ENCODE results near the gene RAD51B. TPM values are rescaled to one million over a fixed set of nuclear protein-coding genes. Genes with fewer than 3 reads are reported as not detected.
A peak's percentile ranks its signal among the peaks of the same experiment; 100 is the strongest.

Gene RAD51B
- total RNA-seq, 1 experiment from 2014 or later, result 29.9 TPM

DNA sequence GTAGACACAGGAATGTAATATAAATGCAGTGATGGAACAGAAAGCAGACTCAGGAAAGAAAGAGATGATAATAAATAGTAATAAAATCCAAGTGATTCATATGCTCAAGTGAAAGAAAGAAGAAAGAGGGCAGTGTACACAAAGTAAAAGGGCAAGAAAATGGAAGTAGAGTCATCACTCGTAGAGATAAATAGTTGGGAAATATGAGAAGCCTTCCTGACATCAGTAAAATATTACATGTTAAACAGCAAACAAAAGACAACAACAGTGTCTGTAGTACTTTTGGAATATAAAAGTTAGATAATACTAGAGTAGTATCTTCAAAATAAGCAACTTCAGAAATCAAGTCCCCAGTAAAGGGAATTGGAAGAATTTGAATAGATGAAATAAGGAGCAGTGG, 412.3 kb downstream of the RAD51B start:
- H3K4me2 ChIP-seq, result peak overlapping the region; percentile 25
- H3F3A ChIP-seq (ENCODE audit: insufficient read depth, low read depth), result peaks cover 31% of the 10 kb centered on the region
- H3K36me3 ChIP-seq (ENCODE audit: low read depth), result no peaks in the 10 kb centered on the region
- intact Hi-C loops (cut with micrococcal nuclease; ENCODE audit: unreplicated experiment), result loop anchor here (2.0 to 5.0 kb wide), 4 partner anchors 21 to 290 kb away; no protein-coding TSS in a partner anchor
- no peak overlapping the region for H2AFZ ChIP-seq
- H4K20me1 ChIP-seq (ENCODE audit: insufficient read depth), result no peaks in the 10 kb centered on the region
- peak overlapping the region; percentile 91 for H3K27ac ChIP-seq
- no peak overlapping the region for H3K4me3 ChIP-seq
- TF ChIP-seq, protein P1, sequence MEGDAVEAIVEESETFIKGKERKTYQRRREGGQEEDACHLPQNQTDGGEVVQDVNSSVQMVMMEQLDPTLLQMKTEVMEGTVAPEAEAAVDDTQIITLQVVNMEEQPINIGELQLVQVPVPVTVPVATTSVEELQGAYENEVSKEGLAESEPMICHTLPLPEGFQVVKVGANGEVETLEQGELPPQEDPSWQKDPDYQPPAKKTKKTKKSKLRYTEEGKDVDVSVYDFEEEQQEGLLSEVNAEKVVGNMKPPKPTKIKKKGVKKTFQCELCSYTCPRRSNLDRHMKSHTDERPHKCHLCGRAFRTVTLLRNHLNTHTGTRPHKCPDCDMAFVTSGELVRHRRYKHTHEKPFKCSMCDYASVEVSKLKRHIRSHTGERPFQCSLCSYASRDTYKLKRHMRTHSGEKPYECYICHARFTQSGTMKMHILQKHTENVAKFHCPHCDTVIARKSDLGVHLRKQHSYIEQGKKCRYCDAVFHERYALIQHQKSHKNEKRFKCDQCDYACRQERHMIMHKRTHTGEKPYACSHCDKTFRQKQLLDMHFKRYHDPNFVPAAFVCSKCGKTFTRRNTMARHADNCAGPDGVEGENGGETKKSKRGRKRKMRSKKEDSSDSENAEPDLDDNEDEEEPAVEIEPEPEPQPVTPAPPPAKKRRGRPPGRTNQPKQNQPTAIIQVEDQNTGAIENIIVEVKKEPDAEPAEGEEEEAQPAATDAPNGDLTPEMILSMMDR (conservative IDR thresholded peaks at IDR 0.05), result no peak
- TF ChIP-seq EZH2 (IDR thresholded peaks at IDR 0.05; ENCODE audit: low read depth), result no peak
- ChIA-PET CTCF (no interaction called here), POLR2A (ENCODE audit: unreplicated experiment) (interaction anchor here (0.5 kb wide), 1 partner anchor 317 kb away, joined by 27 read pairs; no protein-coding TSS in a partner anchor)
- peaks cover 44% of the 10 kb centered on the region for H3K4me1 ChIP-seq (replicated peaks; ENCODE audit: insufficient read depth)
- peaks cover 5% of the 10 kb centered on the region; the same call in 1 of the 2 replicates for H3K9me2 ChIP-seq (ENCODE audit: insufficient read depth)
- no peaks in the 10 kb centered on the region for H3K79me2 ChIP-seq (ENCODE audit: low read depth)
- H3K27me3 ChIP-seq (ENCODE audit: insufficient read depth, low read depth), result no peaks in the 10 kb centered on the region
- no TSS peak for BruUV-seq (replicated peaks)
- no peak for DNase-seq
- H3K9me3 ChIP-seq (ENCODE audit: insufficient read depth, low read depth), result peaks cover 3% of the 10 kb centered on the region; the same call in 1 of the 2 replicates

DNA sequence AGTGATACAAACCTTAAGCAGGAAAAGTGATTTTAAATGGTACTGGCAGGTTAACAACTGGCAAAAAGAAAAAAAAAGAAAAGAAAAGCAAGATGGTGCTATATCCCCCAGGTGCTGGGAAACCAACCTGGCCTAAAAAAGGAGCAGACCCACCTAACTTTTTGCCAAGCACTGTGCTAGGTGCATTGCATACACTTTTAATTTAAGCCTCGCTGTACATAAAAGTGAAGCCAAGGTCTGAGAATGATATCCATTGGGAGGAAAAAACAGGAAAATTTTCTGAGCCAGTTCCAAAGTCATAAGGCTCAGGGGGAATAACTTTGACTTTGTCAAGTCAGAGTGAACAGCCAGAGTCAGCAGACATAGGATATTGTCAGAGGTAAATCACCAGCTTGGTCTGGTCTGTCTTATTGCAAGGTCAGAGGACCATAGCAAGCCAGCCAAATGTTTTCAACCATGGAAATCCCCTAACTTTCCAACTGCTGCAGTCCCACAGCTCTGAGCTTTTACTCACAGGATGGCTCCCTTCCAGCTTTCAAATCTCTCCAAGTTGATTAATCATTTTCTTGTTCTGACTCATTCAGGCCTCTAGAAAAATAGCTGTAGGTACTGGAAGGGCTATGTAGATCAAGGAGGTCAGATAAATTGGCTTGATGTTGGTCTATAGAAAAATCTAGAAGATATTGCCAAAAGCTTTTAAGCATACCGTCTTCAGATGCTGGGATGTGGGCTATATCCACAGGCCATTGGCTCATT, 412.9 kb downstream of the RAD51B start:
- H4K20me1 ChIP-seq (ENCODE audit: insufficient read depth), result no peaks in the 10 kb centered on the region
- ChIA-PET CTCF (interaction anchor here (0.5 kb wide), 1 partner anchor 288 kb away, joined by 5 read pairs; no protein-coding TSS in a partner anchor), POLR2A (ENCODE audit: unreplicated experiment) (interaction anchor here (0.5 to 0.6 kb wide), 3 partner anchors 15 to 561 kb away, joined by 3 to 27 read pairs (median 5); partner anchors contain the start of gene ZFP36L1)
- DNase-seq, result peak; percentile 72 to 96
- TSS peak; percentile 59 for BruUV-seq (replicated peaks)
- H3K9me2 ChIP-seq (ENCODE audit: insufficient read depth), result peaks cover 5% of the 10 kb centered on the region; the same call in 1 of the 2 replicates
- TF ChIP-seq, protein P1 (conservative IDR thresholded peaks at IDR 0.05), result no peak
- no peak for TF ChIP-seq EZH2 (IDR thresholded peaks at IDR 0.05; ENCODE audit: low read depth)
- peaks cover 44% of the 10 kb centered on the region for H3K4me1 ChIP-seq (replicated peaks; ENCODE audit: insufficient read depth)
- H2AFZ ChIP-seq, result no peak overlapping the region
- H3K36me3 ChIP-seq (ENCODE audit: low read depth), result no peaks in the 10 kb centered on the region
- peak overlapping the region; percentile 25 for H3K4me2 ChIP-seq
- intact Hi-C loops (cut with micrococcal nuclease; ENCODE audit: unreplicated experiment), result loop anchor here (2.0 to 5.0 kb wide), 4 partner anchors 22 to 290 kb away; no protein-coding TSS in a partner anchor
- H3K79me2 ChIP-seq (ENCODE audit: low read depth), result no peaks in the 10 kb centered on the region
- H3F3A ChIP-seq (ENCODE audit: insufficient read depth, low read depth), result peaks cover 31% of the 10 kb centered on the region
- no peaks in the 10 kb centered on the region for H3K27me3 ChIP-seq (ENCODE audit: insufficient read depth, low read depth)
- H3K4me3 ChIP-seq, result no peak overlapping the region
- peaks cover 3% of the 10 kb centered on the region; the same call in 1 of the 2 replicates for H3K9me3 ChIP-seq (ENCODE audit: insufficient read depth, low read depth)
- peak overlapping the region; percentile 91 for H3K27ac ChIP-seq

DNA sequence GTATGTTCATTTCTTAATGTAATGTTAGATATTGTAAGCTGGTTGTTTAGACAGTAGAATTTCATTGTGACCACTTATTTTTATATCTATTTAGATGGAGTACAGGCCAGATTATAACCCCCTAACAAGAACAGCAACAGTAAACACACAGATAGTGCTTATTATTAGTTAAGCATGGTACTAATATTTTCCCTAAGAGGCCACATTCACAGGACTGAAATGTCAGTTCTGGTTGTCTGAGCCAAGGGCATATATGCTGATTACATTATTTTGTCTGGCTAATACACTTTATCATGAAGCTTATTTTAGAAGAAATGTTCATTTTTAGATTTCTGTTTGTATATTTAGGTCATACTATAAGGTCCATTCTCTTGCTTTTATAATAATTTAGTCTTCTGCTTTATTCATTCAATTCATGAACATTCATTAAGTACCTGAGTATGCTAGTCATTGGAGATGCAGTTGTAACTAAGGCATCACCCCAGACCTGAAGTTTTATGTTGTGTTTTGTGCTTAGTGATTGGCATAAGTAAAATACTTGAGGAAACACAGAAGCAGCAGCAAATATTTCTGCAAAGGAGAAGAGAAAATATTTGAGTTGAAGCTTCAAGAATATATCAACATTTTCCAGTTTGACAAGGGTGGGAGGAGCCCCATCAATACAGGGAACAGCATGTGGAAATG, 413.7 kb downstream of the RAD51B start:
- Histone ChIP-seq H2AFZ (no peak overlapping the region), H3F3A (ENCODE audit: insufficient read depth, low read depth) (peaks cover 31% of the 10 kb centered on the region), H3K9me3 (ENCODE audit: insufficient read depth, low read depth) (peaks cover 3% of the 10 kb centered on the region; the same call in 1 of the 2 replicates), H3K27ac (peak overlapping the region; percentile 91), H3K4me2 (no peak overlapping the region), H3K36me3 (ENCODE audit: low read depth) (no peaks in the 10 kb centered on the region), H3K27me3 (ENCODE audit: insufficient read depth, low read depth) (no peaks in the 10 kb centered on the region), H3K4me3 (no peak overlapping the region), H3K9me2 (ENCODE audit: insufficient read depth) (peaks cover 5% of the 10 kb centered on the region; the same call in 1 of the 2 replicates), H4K20me1 (ENCODE audit: insufficient read depth) (no peaks in the 10 kb centered on the region), H3K4me1 (replicated peaks; ENCODE audit: insufficient read depth) (peaks cover 44% of the 10 kb centered on the region), H3K79me2 (ENCODE audit: low read depth) (no peaks in the 10 kb centered on the region)
- POLR2A ChIA-PET (ENCODE audit: unreplicated experiment), result interaction anchor here (0.6 kb wide), 2 partner anchors 14 to 560 kb away, joined by 3 to 5 read pairs; partner anchors contain the start of gene ZFP36L1
- intact Hi-C loops (cut with micrococcal nuclease; ENCODE audit: unreplicated experiment), result loop anchor here (2.0 to 5.0 kb wide), 4 partner anchors 22 to 291 kb away; no protein-coding TSS in a partner anchor
- TF ChIP-seq, protein P1 (conservative IDR thresholded peaks at IDR 0.05), result no peak
- no peak for TF ChIP-seq EZH2 (IDR thresholded peaks at IDR 0.05; ENCODE audit: low read depth)
- CTCF ChIA-PET, result no interaction called here
- no peak for DNase-seq
- no TSS peak for BruUV-seq (replicated peaks)
